ENCODE measurements around the gene ENTPD7. TPM values are rescaled to one million over a fixed set of nuclear protein-coding genes. Genes with fewer than 3 reads are reported as not detected.
"Not testable (repeated sequence)": the region's sequence is repeated elsewhere in the genome, so short reads cannot be mapped to it uniquely, and the experiment has no call there.

ENTPD7 gene
- total RNA-seq, 2 experiments from 2014 or later = 5.8 to 5.9 TPM

DNA sequence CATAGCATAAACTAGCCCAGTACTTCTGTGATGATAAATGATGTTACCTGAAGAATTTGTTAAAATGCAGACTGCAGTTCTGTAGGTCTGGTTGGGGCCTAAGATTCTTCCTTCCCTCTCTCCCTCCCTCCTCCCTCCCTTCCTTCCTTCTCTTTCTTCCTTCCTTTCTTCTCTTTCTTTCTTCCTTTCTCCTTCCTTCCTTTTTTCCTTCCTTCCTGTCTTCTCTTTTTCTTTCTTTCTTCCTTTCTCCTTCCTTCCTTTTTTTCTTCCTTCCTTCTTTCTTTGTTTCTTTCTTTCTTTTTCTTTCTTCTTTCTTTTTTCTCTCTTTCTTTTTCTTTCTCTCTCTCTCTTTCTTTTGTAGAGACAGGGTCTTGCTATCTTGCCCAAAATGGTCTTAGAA is 35.4 kb upstream of the ENTPD7 start:
- H3K4me1 Mint-ChIP-seq = peaks cover 17% of the 10 kb centered on the region
- ChIA-PET CTCF (interaction anchor here (1.2 kb wide), 1 partner anchor 12 kb away, joined by 6 read pairs; no protein-coding TSS in a partner anchor), POLR2A (no interaction called here)
- no peaks in the 10 kb centered on the region for H3K9me3 Mint-ChIP-seq
- peaks cover 5% of the 10 kb centered on the region for H3K27me3 Mint-ChIP-seq
- no peak overlapping the region for H3K4me3 Mint-ChIP-seq
- peak overlapping the region; percentile 44 for H3K27ac Mint-ChIP-seq
- DNase-seq = no peak
- H3K36me3 Mint-ChIP-seq (ENCODE audit: low read depth) = peaks cover 3% of the 10 kb centered on the region

DNA sequence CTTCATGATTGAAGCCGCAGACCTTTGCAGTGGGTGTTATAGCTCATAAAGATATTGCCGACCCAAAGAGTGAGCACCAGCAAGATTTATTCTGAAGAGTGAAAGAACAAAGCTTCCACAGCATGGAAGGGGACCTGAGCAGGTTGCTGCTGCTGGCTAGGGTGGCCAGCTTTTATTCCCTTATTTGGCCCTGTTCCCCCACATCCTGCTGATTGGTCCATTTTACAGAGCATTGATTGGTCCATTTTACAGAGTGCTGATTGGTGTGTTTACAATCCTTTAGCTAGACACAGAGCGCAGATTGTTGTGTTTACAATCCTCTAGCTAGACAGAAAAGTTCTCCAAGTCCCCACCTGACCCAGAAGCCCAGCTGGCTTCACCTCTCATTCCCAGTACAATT is 34.2 kb upstream of the ENTPD7 start:
- H3K4me3 Mint-ChIP-seq; H3K9me3 Mint-ChIP-seq; POLR2A ChIA-PET; H3K36me3 Mint-ChIP-seq (ENCODE audit: low read depth); H3K27ac Mint-ChIP-seq; DNase-seq; H3K27me3 Mint-ChIP-seq: not testable (repeated sequence)
- CTCF ChIA-PET = interaction anchor here (0.6 to 1.4 kb wide), 3 partner anchors 10 to 107 kb away, joined by 4 to 5 read pairs (median 5); partner anchors contain the start of genes COX15 and CUTC
- peaks cover 15% of the 10 kb centered on the region for H3K4me1 Mint-ChIP-seq

GRCh38 chr10:99628923-99629624 is 30.2 kb upstream of the ENTPD7 start:
- Mint-ChIP-seq H3K4me3 (no peak overlapping the region), H3K4me1 (no peaks in the 10 kb centered on the region), H3K27ac (no peak overlapping the region), H3K9me3 (no peaks in the 10 kb centered on the region), H3K36me3 (ENCODE audit: low read depth) (no peaks in the 10 kb centered on the region), H3K27me3 (peaks cover 19% of the 10 kb centered on the region)
- DNase-seq = no peak
- POLR2A ChIA-PET = no interaction called here
- CTCF ChIA-PET = interaction anchor here (1.2 kb wide), 1 partner anchor 39 kb away, joined by 3 read pairs; no protein-coding TSS in a partner anchor

DNA sequence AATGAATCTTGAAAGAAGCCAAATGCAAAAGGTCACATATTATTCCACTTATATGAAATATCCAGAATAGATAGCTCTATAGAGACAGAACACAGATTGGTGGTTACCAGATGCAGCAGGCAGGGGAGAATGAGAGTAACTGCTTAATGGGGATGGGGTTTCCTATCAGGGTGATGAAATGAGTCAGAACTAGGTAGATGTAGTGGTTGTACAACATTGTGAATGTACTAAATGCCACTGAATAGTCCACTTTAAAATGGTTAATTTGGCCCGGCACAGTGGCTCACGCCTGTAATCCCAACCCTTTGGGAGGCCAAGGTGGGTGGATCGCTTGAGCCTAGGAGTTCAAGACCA is 29.7 kb upstream of the ENTPD7 start:
- Mint-ChIP-seq H3K36me3 (ENCODE audit: low read depth) (no peaks in the 10 kb centered on the region), H3K4me3 (no peak overlapping the region), H3K9me3 (no peaks in the 10 kb centered on the region), H3K27ac (no peak overlapping the region), H3K27me3 (peaks cover 24% of the 10 kb centered on the region), H3K4me1 (no peaks in the 10 kb centered on the region)
- POLR2A ChIA-PET = no interaction called here
- DNase-seq = no peak
- CTCF ChIA-PET = interaction anchor here (1.2 to 1.4 kb wide), 2 partner anchors 24 to 38 kb away, joined by 3 read pairs; no protein-coding TSS in a partner anchor

DNA sequence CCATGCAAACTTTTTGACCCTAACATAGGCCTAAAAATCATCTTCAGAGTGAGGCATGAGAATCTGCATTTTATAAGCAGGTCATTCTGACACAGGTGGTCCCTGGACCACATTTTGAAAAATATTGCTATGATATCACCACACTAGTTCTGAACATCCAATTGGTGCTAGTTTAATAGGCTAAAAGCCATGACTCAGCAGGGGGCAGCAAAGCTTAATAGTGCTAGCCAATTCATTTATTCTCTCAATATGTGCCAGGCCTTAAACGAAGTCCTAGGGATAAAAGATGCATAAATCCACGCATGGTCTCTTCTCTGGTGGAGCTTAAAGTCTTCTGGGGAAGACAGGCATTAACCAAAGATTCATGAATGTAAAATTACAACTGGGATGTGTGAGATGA is 28.9 kb upstream of the ENTPD7 start:
- CTCF ChIA-PET = interaction anchor here (1.2 to 1.4 kb wide), 2 partner anchors 23 to 38 kb away, joined by 3 read pairs; no protein-coding TSS in a partner anchor
- DNase-seq = peak; percentile 29
- H3K9me3 Mint-ChIP-seq = no peaks in the 10 kb centered on the region
- no peak overlapping the region for H3K27ac Mint-ChIP-seq
- no peak overlapping the region for H3K4me3 Mint-ChIP-seq
- no peaks in the 10 kb centered on the region for H3K4me1 Mint-ChIP-seq
- peaks cover 30% of the 10 kb centered on the region for H3K27me3 Mint-ChIP-seq
- POLR2A ChIA-PET = no interaction called here
- H3K36me3 Mint-ChIP-seq (ENCODE audit: low read depth) = no peaks in the 10 kb centered on the region

GRCh38 chr10:99630991-99631390 is 28.3 kb upstream of the ENTPD7 start:
- ChIA-PET POLR2A (no interaction called here), CTCF (interaction anchor here (1.4 kb wide), 1 partner anchor 23 kb away, joined by 3 read pairs; no protein-coding TSS in a partner anchor)
- Mint-ChIP-seq H3K4me1 (no peaks in the 10 kb centered on the region), H3K9me3 (no peaks in the 10 kb centered on the region), H3K4me3 (no peak overlapping the region), H3K36me3 (ENCODE audit: low read depth) (no peaks in the 10 kb centered on the region), H3K27me3 (peaks cover 29% of the 10 kb centered on the region), H3K27ac (no peak overlapping the region)
- no peak for DNase-seq

- H3K4me3 Mint-ChIP-seq = no peak overlapping the region
- DNase-seq = no peak
- H3K4me1 Mint-ChIP-seq = no peaks in the 10 kb centered on the region
- peaks cover 32% of the 10 kb centered on the region for H3K27me3 Mint-ChIP-seq
- ChIA-PET POLR2A (no interaction called here), CTCF (interaction anchor here (0.6 kb wide), 1 partner anchor 1570 kb away, joined by 3 read pairs; no protein-coding TSS in a partner anchor)
- H3K9me3 Mint-ChIP-seq = no peaks in the 10 kb centered on the region
- H3K27ac Mint-ChIP-seq = no peak overlapping the region
- H3K36me3 Mint-ChIP-seq (ENCODE audit: low read depth) = no peaks in the 10 kb centered on the region
Measured at GRCh38 chr10:99631496-99631895, 27.8 kb upstream of the ENTPD7 start.

DNA sequence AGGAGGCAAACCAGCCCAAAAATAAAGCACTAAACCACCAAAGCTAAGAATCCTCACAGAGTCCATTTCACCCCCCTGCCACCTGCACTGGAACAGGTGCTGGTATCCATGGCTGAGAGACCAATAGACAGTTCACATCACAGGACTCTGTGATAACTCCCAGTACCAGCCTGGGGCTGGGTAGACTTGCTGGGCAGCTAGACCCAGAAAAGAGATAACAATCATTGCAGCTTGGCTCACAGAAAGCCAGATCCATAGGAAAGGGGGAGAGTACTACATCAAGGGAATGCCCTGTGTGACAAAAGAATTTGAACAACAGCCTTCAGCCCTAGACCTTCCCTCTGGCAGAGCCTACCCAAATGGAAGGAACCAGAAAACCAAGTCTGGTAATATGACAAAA is 25.5 kb upstream of the ENTPD7 start:
- Mint-ChIP-seq H3K4me1 (no peaks in the 10 kb centered on the region), H3K27ac (no peak overlapping the region), H3K27me3 (peaks cover 52% of the 10 kb centered on the region), H3K4me3 (no peak overlapping the region), H3K36me3 (ENCODE audit: low read depth) (no peaks in the 10 kb centered on the region), H3K9me3 (no peaks in the 10 kb centered on the region)
- no peak for DNase-seq
- POLR2A ChIA-PET = no interaction called here
- CTCF ChIA-PET = interaction anchor here (1.3 kb wide), 1 partner anchor 11 kb away, joined by 3 read pairs; no protein-coding TSS in a partner anchor

DNA sequence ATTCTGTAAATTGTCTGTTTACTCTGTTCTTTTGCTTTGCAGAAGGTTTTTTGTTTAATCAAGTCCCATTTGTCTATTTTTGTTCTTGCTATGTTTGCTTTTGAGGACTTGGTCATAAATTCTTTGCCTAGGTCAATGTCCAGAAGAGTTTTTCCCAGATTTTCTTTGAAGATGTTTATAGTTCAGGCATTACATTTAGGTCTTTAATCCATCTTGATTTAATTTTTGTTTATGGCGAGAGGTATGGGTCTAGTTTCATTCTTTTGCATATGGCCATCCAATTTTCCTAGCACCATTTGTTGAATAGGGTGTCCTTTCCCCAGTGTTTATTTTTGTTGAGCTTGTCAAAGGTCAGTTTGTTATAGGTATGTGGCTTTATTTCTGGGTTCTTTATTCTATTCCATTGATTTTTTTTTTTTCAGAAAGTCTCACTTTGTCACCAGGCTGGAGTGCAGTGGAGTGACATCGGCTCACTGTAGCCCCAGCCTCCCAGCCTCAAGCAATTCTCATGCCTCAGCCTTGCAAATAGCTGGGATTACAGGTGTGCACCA is 11.6 kb upstream of the ENTPD7 start:
- H3K27me3 Mint-ChIP-seq = peaks cover 41% of the 10 kb centered on the region

DNA sequence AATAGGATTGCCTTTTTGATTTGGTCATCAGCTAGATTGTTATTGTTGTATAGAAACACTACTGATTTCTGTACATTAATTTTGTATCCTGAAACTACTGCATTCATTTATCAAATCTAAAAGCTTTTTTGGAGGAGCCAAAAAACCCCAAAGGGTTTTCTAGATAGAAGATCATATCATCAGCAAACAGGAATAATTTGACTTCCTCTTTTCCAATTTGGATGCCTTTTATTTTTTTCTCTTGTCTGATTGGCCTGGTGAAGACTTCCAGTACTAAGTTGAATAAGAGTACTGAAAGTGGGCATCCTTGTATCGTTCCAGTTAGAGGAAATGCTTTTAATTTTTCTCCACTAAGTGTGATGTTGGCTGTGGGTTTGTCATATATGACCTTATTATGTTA is 10.6 kb upstream of the ENTPD7 start:
- CTCF ChIA-PET = interaction anchor here (1.3 kb wide), 1 partner anchor 11 kb away, joined by 3 read pairs; the partner anchor contains the start of gene ENTPD7
- H3K4me1 Mint-ChIP-seq = no peaks in the 10 kb centered on the region
- peaks cover 41% of the 10 kb centered on the region for H3K27me3 Mint-ChIP-seq

More for the DNA sequence above, 11.6 kb upstream of the ENTPD7 start:
- no peak for DNase-seq
- Mint-ChIP-seq H3K4me1 (no peaks in the 10 kb centered on the region), H3K4me3 (no peak overlapping the region), H3K9me3 (no peaks in the 10 kb centered on the region), H3K36me3 (ENCODE audit: low read depth) (no peaks in the 10 kb centered on the region), H3K27ac (no peak overlapping the region)
- CTCF ChIA-PET = interaction anchor here (0.6 to 1.3 kb wide), 4 partner anchors 12 to 1094 kb away, joined by 3 read pairs; partner anchors contain the start of gene ENTPD7
- POLR2A ChIA-PET = no interaction called here

DNA sequence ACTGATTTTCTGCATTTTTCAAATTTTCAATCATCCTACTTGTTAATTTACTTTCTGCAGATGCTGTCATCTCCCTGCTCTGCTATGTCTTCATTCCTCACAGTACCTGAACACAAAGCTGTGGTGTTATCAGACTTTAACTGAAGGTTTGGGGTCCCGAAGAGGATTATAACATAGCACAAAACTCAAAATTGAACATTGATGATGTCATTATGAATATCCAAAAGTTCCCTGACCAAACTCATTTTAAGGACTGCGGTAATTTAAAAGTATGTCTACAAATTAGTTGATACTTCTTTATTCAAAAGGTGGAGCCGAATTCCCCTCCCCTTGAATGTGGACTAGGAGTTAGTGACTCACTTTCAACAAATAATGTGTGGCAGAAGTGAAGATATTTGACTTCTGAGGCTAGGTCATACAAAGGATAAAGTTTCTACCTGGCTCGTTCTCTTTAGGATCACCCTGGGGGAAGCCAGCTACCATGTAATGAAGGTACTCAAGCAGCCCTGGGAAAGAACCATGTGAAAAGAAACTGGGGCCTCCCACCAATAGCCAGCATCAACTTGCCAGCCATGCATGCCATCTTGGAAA is 6.4 kb upstream of the ENTPD7 start:
- H3K27ac Mint-ChIP-seq = no peak overlapping the region
- H3K4me3 Mint-ChIP-seq = no peak overlapping the region
- peaks cover 45% of the 10 kb centered on the region for H3K27me3 Mint-ChIP-seq
- ChIA-PET POLR2A (interaction anchor here (0.7 kb wide), 1 partner anchor 21 kb away, joined by 3 read pairs; no protein-coding TSS in a partner anchor), CTCF (no interaction called here)
- no peaks in the 10 kb centered on the region for H3K36me3 Mint-ChIP-seq (ENCODE audit: low read depth)
- no peaks in the 10 kb centered on the region for H3K9me3 Mint-ChIP-seq
- no peak for DNase-seq
- H3K4me1 Mint-ChIP-seq = no peaks in the 10 kb centered on the region

More for the DNA sequence above, 10.6 kb upstream of the ENTPD7 start:
- Mint-ChIP-seq H3K9me3 (no peaks in the 10 kb centered on the region), H3K4me3 (no peak overlapping the region), H3K27ac (no peak overlapping the region), H3K36me3 (ENCODE audit: low read depth) (no peaks in the 10 kb centered on the region)
- no peak for DNase-seq
- POLR2A ChIA-PET = no interaction called here

DNA sequence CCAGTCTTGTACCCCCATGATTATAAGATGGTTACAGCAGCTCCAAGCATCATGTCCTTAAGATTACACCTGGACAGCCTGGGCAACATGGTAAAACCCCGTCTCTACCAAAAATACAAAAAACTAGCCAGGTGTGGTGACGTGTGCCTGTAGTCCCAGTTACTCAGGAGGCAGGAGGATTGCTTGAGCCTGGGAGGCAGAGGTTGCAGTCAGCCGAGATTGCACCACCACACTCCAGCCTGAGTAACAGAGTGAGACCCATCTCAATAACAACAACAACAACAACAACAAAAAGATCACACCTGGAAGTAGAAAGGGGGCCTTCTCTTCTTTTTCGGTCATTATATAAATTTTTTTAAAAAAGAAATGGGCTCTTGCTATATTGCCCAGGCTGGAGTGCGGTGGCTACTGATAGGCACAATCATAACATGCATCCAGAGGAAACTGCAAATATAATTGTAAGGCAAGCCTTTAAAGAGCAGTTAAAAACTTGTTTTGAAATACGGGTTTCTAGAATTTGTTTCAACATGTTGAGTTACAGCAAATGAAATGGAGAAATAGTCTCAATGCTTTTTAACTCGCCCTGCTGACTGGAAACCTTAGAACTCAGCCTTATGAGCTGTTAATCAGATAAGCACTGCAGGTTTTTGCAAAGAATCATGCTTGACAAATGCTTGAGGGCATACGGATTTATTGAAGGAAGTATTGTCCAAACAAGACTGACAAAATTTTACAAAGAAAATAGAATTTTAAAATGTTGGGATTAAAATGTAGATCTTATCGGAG is 4.7 kb upstream of the ENTPD7 start:
- no peak for DNase-seq
- ChIA-PET CTCF (interaction anchor here (0.6 to 1.1 kb wide), 3 partner anchors 24 to 27 kb away, joined by 3 read pairs; no protein-coding TSS in a partner anchor), POLR2A (no interaction called here)

More for the DNA sequence above, 4.7 kb upstream of the ENTPD7 start:
- no peaks in the 10 kb centered on the region for H3K9me3 Mint-ChIP-seq
- H3K27me3 Mint-ChIP-seq = peaks cover 37% of the 10 kb centered on the region
- no peaks in the 10 kb centered on the region for H3K36me3 Mint-ChIP-seq (ENCODE audit: low read depth)
- no peak overlapping the region for H3K4me3 Mint-ChIP-seq
- H3K27ac Mint-ChIP-seq = no peak overlapping the region
- H3K4me1 Mint-ChIP-seq = peaks cover 11% of the 10 kb centered on the region

Data from activated CD4-positive, alpha-beta T cell treated with anti-CD3 and anti-CD28 coated beads, Interleukin-2, amount 10 ng/mL, durations not matched to agents 7 days and 5 days (primary cell).